Osteocyte (in vitro differentiated cells): ENCODE results near the gene HNF1B. TPM values are rescaled to one million over a fixed set of nuclear protein-coding genes. Genes with fewer than 3 reads are reported as not detected.
"Not testable (repeated sequence)": the region's sequence is repeated elsewhere in the genome, so short reads cannot be mapped to it uniquely, and the experiment has no call there.

Experiments used
- DNase-seq: peaks from one replicate; pipeline ENCODE4 v3.0.0; 2021; ENCODE audit warnings: mixed read lengths; ENCODE audit not compliant: unreplicated experiment; ENCODE audit errors: extremely low spot score
- H3K27ac Mint-ChIP-seq: one replicate; pipeline ENCODE4 v1.8.0; 2021; ENCODE audit warnings: mild to moderate bottlenecking, mixed read lengths; ENCODE audit not compliant: unreplicated experiment
- H3K27me3 Mint-ChIP-seq: one replicate; pipeline ENCODE4 v1.8.0; 2021; ENCODE audit warnings: mixed read lengths; ENCODE audit not compliant: unreplicated experiment
- H3K36me3 Mint-ChIP-seq: one replicate; pipeline ENCODE4 v1.8.0; 2021; ENCODE audit warnings: mixed read lengths; ENCODE audit not compliant: unreplicated experiment
- H3K4me1 Mint-ChIP-seq: one replicate; pipeline ENCODE4 v1.8.0; 2021; ENCODE audit warnings: mixed read lengths; ENCODE audit not compliant: unreplicated experiment
- H3K4me3 Mint-ChIP-seq: one replicate; pipeline ENCODE4 v1.8.0; 2021; ENCODE audit warnings: mild to moderate bottlenecking, moderate library complexity, mixed read lengths; ENCODE audit not compliant: unreplicated experiment
- H3K9me3 Mint-ChIP-seq: one replicate; pipeline ENCODE4 v1.8.0; 2021; ENCODE audit warnings: mixed read lengths; ENCODE audit not compliant: unreplicated experiment
- CTCF ChIP-seq: fragments of 200-600 bp; sonication (generic); IDR thresholded peaks from 2 replicates; pipeline ENCODE4 v1.5.0; 2021; ENCODE audit warnings: antibody characterized with exemption, mild to moderate bottlenecking, moderate library complexity
- total RNA-seq: library from RNA; stranded (reverse); gene quantifications from 2 replicates; pipeline ENCODE4 v1.2.1, GENCODE V29; 2021

The HNF1B gene
- total RNA-seq, 1 donor from 2014 or later, result 8.1 TPM

- no peak for TF ChIP-seq CTCF
- no peak for DNase-seq
- H3K4me3 Mint-ChIP-seq, result no peak overlapping the region
- no peak overlapping the region for H3K27ac Mint-ChIP-seq
- no peaks in the 10 kb centered on the region for H3K4me1 Mint-ChIP-seq
- no peaks in the 10 kb centered on the region for H3K9me3 Mint-ChIP-seq
- H3K36me3 Mint-ChIP-seq, result peaks cover 3% of the 10 kb centered on the region
- no peaks in the 10 kb centered on the region for H3K27me3 Mint-ChIP-seq
Observed at GRCh38 chr17:37683454-37683984, 61.3 kb downstream of the HNF1B start.

- peaks cover 3% of the 10 kb centered on the region for H3K36me3 Mint-ChIP-seq
- no peak for TF ChIP-seq CTCF
- no peak for DNase-seq
- H3K27me3 Mint-ChIP-seq, result no peaks in the 10 kb centered on the region
- H3K4me3 Mint-ChIP-seq, result no peak overlapping the region
- no peak overlapping the region for H3K27ac Mint-ChIP-seq
- no peaks in the 10 kb centered on the region for H3K4me1 Mint-ChIP-seq
- H3K9me3 Mint-ChIP-seq, result no peaks in the 10 kb centered on the region
Observed at GRCh38 chr17:37682007-37682406, 62.9 kb downstream of the HNF1B start.

DNA sequence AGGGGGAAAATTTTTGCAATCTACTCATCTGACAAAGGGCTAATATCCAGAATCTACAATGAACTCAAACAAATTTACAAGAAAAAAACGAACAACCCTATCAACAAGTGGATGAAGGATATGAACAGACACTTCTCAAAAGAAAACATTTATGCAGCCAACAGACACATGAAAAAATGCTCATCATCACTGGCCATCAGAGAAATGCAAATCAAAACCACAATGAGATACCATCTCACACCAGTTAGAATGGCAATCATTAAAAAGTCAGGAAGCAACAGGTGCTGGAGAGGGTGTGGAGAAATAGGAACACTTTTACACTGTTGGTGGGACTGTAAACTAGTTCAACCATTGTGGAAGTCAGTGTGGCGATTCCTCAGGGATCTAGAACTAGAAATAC, 64.9 kb downstream of the HNF1B start:
- H3K36me3 Mint-ChIP-seq, H3K4me3 Mint-ChIP-seq, H3K27ac Mint-ChIP-seq, DNase-seq, H3K4me1 Mint-ChIP-seq, H3K9me3 Mint-ChIP-seq, H3K27me3 Mint-ChIP-seq: not testable (repeated sequence)

GRCh38 chr17:37678036-37678435, 66.8 kb downstream of the HNF1B start:
- Mint-ChIP-seq H3K9me3 (no peaks in the 10 kb centered on the region), H3K4me1 (no peaks in the 10 kb centered on the region), H3K27me3 (no peaks in the 10 kb centered on the region), H3K4me3 (no peak overlapping the region), H3K27ac (no peak overlapping the region), H3K36me3 (no peaks in the 10 kb centered on the region)
- no peak for DNase-seq
- TF ChIP-seq CTCF, result no peak

DNA sequence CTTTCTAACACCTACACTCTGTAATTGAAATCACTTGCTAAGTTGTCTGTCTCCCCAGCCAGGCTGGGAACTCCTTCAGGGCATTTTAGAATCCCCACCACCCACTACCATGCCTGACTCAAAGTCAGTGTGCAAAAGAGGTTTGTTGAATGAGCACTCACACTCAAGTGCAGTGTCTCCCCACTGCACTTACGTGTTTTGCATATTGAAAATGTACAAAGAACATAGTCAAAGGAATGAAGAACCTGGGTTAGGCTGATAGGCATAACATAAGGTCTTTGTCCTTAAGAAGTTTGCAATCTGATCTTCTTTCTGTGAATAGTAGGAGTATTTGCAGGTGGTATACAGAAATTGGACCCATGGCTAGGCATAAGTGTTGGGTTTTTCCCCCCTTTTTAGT, 67.8 kb downstream of the HNF1B start:
- no peaks in the 10 kb centered on the region for H3K27me3 Mint-ChIP-seq
- peaks cover 5% of the 10 kb centered on the region for H3K4me1 Mint-ChIP-seq
- H3K36me3 Mint-ChIP-seq, result no peaks in the 10 kb centered on the region
- no peak overlapping the region for H3K4me3 Mint-ChIP-seq
- H3K27ac Mint-ChIP-seq, result no peak overlapping the region
- no peak for DNase-seq
- H3K9me3 Mint-ChIP-seq, result no peaks in the 10 kb centered on the region
- TF ChIP-seq CTCF, result no peak
